ENCODE measurements around the gene HHIP.

DNA sequence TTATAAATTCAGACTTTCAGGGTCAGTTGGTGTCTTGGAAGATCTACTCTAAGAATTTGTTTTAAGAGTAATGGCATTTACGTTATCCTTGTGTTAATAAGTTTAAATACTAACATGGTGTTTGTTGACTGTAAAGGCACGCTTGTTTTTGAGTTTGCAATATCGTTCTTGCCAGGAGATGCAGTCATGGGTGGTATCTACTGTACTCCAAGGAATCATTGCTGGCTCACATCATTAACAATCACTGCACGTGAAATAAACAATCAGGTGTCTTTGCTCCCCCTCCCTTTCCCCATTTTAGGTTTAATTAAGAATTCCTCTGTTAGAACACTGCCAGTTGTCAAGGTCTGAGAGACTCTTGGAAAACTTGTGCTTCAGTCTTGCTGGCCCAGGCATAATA lies 1.6 kb downstream of the HHIP start:
- TF ChIP-seq, protein P1, sequence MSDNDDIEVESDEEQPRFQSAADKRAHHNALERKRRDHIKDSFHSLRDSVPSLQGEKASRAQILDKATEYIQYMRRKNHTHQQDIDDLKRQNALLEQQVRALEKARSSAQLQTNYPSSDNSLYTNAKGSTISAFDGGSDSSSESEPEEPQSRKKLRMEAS (IDR thresholded peaks at IDR 0.05), result no peak
- TF ChIP-seq JUND (IDR thresholded peaks at IDR 0.05), result no peak
- TF ChIP-seq, protein P2, sequence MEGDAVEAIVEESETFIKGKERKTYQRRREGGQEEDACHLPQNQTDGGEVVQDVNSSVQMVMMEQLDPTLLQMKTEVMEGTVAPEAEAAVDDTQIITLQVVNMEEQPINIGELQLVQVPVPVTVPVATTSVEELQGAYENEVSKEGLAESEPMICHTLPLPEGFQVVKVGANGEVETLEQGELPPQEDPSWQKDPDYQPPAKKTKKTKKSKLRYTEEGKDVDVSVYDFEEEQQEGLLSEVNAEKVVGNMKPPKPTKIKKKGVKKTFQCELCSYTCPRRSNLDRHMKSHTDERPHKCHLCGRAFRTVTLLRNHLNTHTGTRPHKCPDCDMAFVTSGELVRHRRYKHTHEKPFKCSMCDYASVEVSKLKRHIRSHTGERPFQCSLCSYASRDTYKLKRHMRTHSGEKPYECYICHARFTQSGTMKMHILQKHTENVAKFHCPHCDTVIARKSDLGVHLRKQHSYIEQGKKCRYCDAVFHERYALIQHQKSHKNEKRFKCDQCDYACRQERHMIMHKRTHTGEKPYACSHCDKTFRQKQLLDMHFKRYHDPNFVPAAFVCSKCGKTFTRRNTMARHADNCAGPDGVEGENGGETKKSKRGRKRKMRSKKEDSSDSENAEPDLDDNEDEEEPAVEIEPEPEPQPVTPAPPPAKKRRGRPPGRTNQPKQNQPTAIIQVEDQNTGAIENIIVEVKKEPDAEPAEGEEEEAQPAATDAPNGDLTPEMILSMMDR (IDR thresholded peaks at IDR 0.05 in 2 of 3, conservative IDR thresholded peaks at IDR 0.05 in 1 of 3; ENCODE audit: borderline replicate concordance in 1 of 3, insufficient read depth in 1 of 3, low read depth in 2 of 3, low read length in 2 of 3), result no peak
- no peak for TF ChIP-seq CEBPB (IDR thresholded peaks at IDR 0.05; ENCODE audit: low read depth)
- no peak for TF ChIP-seq POLR2AphosphoS5 (IDR thresholded peaks at IDR 0.05; ENCODE audit: low read depth, low read length)
- no peak for TF ChIP-seq RAD21 (IDR thresholded peaks at IDR 0.05; ENCODE audit: low read depth)
- TF ChIP-seq SRF (IDR thresholded peaks at IDR 0.05; ENCODE audit: low read depth), result no peak
- TF ChIP-seq SIN3A (IDR thresholded peaks at IDR 0.05; ENCODE audit: low read depth), result no peak
- no peak for TF ChIP-seq CBX3 (IDR thresholded peaks at IDR 0.05; ENCODE audit: low read depth)
- no peak for TF ChIP-seq TCF7L2 (IDR thresholded peaks at IDR 0.05; ENCODE audit: borderline replicate concordance, extremely low read depth, insufficient read depth, insufficient read length)
- TF ChIP-seq POLR2A (IDR thresholded peaks at IDR 0.05; ENCODE audit: borderline replicate concordance, extremely low read depth, insufficient read depth, insufficient read length), result no peak
